MM.1S (cell line): Measurements from ENCODE around the gene FBXL13.

Experiments
- DNase-seq: peaks from one replicate; pipeline ENCODE4 v3.0.0-alpha.2; 2015
- H2AFZ ChIP-seq: fragments of 300-600 bp; sonication (generic); 2 replicates; pipeline ENCODE4 v1.6.0; 2016; ENCODE audit warnings: antibody characterized with exemption, low read length
- H3F3A ChIP-seq: fragments of 300-600 bp; sonication (generic); 2 replicates; pipeline ENCODE4 v1.6.1; 2016; ENCODE audit warnings: mild to moderate bottlenecking, antibody characterized with exemption, low read length, moderate library complexity, mixed read lengths; ENCODE audit not compliant: insufficient read depth
- H3K27ac ChIP-seq: fragments of 300-600 bp; sonication (generic); 2 replicates; pipeline ENCODE4 v1.5.1; 2016; ENCODE audit warnings: mild to moderate bottlenecking, low read length
- H3K27me3 ChIP-seq: fragments of 300-600 bp; sonication (generic); replicated peaks from 2 replicates; pipeline ENCODE4 v1.6.0; 2016; ENCODE audit warnings: low read length; ENCODE audit not compliant: insufficient read depth
- H3K36me3 ChIP-seq: fragments of 300-600 bp; sonication (generic); replicated peaks from 2 replicates; pipeline ENCODE4 v1.6.1; 2016; ENCODE audit warnings: mild to moderate bottlenecking, low read length, mixed read lengths; ENCODE audit not compliant: insufficient read depth
- H3K4me1 ChIP-seq: fragments of 300-600 bp; sonication (generic); 2 replicates; pipeline ENCODE4 v1.6.1; 2016; ENCODE audit warnings: low read length, mixed read lengths
- H3K4me2 ChIP-seq: fragments of 300-600 bp; sonication (generic); 2 replicates; pipeline ENCODE4 v1.6.0; 2016; ENCODE audit warnings: low read depth, low read length
- H3K4me3 ChIP-seq: fragments of 300-600 bp; sonication (generic); 2 replicates; pipeline ENCODE4 v1.5.1; 2016; ENCODE audit warnings: low read length, mixed read lengths
- H3K79me2 ChIP-seq: fragments of 300-600 bp; sonication (generic); 2 replicates; pipeline ENCODE4 v1.6.1; 2016; ENCODE audit warnings: mixed run types, low read length, mixed read lengths
- H3K9ac ChIP-seq: fragments of 300-600 bp; sonication (generic); 2 replicates; pipeline ENCODE4 v1.6.1; 2016; ENCODE audit warnings: low read length, mixed read lengths
- H3K9me2 ChIP-seq: fragments of 300-600 bp; sonication (generic); replicated peaks from 2 replicates; pipeline ENCODE4 v1.6.1; 2016; ENCODE audit warnings: mild to moderate bottlenecking, low read length, mixed read lengths; ENCODE audit not compliant: insufficient read depth
- H3K9me3 ChIP-seq: fragments of 300-600 bp; sonication (generic); replicated peaks from 2 replicates; pipeline ENCODE4 v1.6.1; 2016; ENCODE audit warnings: mild to moderate bottlenecking, low read length, mixed read lengths; ENCODE audit not compliant: insufficient read depth
- H4K20me1 ChIP-seq: fragments of 300-600 bp; sonication (generic); 2 replicates; pipeline ENCODE4 v1.6.1; 2016; ENCODE audit warnings: mild to moderate bottlenecking, low read length, moderate library complexity, mixed read lengths; ENCODE audit not compliant: insufficient read depth
- EZH2 ChIP-seq: fragments of 300-600 bp; sonication (generic); optimal IDR thresholded peaks from 2 replicates; pipeline ENCODE3; 2017; ENCODE audit warnings: low read depth, mild to moderate bottlenecking, antibody characterized with exemption, low read length, mixed read lengths
- EZH2phosphoT487 ChIP-seq: fragments of 300-600 bp; sonication (generic); IDR thresholded peaks from 2 replicates; pipeline ENCODE4 v1.6.1; 2018; ENCODE audit warnings: antibody characterized with exemption, low read length
- TF ChIP-seq, protein P1 (sequence below): fragments of 300-600 bp; sonication (generic); IDR thresholded peaks from 2 replicates; pipeline ENCODE4 v1.5.1; 2016; ENCODE audit warnings: antibody characterized with exemption, low read length, mixed read lengths

Gene FBXL13

DNA sequence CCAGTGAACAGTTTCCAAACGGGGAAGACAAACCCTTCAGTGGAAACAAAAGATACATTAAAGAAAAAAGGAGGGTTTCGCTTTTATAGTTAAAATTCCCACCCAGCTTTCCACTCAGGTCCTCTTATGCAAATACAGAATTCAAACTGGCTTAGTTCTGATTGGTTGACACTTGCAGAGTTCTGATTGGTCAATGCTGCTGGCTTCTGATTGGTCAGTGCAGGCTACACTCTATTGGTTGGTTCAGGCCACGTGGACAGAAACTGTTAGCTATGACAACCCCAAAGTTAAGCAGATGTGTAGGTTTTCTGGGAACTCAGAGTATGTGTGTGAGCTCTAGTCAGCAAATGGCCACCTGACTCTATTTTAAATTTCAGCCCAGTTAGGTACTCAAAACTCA is 80.0 kb downstream of the FBXL13 start:
- no peak for DNase-seq
- H3K9me2 ChIP-seq, result no peaks in the 10 kb centered on the region
- no peak overlapping the region for H3K27ac ChIP-seq
- H3K79me2 ChIP-seq, result no peaks in the 10 kb centered on the region
- TF ChIP-seq EZH2 (no peak), EZH2phosphoT487 (no peak)
- TF ChIP-seq, protein P1, sequence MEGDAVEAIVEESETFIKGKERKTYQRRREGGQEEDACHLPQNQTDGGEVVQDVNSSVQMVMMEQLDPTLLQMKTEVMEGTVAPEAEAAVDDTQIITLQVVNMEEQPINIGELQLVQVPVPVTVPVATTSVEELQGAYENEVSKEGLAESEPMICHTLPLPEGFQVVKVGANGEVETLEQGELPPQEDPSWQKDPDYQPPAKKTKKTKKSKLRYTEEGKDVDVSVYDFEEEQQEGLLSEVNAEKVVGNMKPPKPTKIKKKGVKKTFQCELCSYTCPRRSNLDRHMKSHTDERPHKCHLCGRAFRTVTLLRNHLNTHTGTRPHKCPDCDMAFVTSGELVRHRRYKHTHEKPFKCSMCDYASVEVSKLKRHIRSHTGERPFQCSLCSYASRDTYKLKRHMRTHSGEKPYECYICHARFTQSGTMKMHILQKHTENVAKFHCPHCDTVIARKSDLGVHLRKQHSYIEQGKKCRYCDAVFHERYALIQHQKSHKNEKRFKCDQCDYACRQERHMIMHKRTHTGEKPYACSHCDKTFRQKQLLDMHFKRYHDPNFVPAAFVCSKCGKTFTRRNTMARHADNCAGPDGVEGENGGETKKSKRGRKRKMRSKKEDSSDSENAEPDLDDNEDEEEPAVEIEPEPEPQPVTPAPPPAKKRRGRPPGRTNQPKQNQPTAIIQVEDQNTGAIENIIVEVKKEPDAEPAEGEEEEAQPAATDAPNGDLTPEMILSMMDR, result no peak
- no peaks in the 10 kb centered on the region for H3K36me3 ChIP-seq
- no peak overlapping the region for H2AFZ ChIP-seq
- H3K4me2 ChIP-seq, result no peak overlapping the region
- no peak overlapping the region for H3K4me3 ChIP-seq
- no peaks in the 10 kb centered on the region for H3K9me3 ChIP-seq
- no peaks in the 10 kb centered on the region for H3K27me3 ChIP-seq
- H4K20me1 ChIP-seq, result no peaks in the 10 kb centered on the region
- H3K4me1 ChIP-seq, result no peaks in the 10 kb centered on the region
- H3K9ac ChIP-seq, result no peak overlapping the region
- no peaks in the 10 kb centered on the region for H3F3A ChIP-seq

DNA sequence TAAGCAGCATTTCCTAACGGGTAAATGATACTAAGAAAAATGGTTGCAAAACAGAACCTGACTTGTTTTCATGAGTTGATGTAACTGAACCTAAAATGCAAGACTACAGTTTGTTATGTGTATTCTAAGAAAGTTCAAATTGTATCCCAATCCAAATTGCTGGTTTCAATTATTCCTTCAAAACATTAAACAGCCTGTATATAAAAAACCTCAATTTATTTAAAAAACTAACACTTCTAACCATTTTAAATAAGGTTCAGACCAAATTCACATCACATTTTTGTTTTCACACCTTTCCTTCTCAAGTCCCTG is 80.9 kb downstream of the FBXL13 start:
- Histone ChIP-seq H3K9ac (no peak overlapping the region), H3K4me3 (no peak overlapping the region), H3K79me2 (no peaks in the 10 kb centered on the region), H3F3A (no peaks in the 10 kb centered on the region), H3K4me1 (no peaks in the 10 kb centered on the region), H4K20me1 (no peaks in the 10 kb centered on the region), H3K27ac (no peak overlapping the region), H3K9me2 (no peaks in the 10 kb centered on the region), H3K4me2 (no peak overlapping the region), H2AFZ (no peak overlapping the region), H3K9me3 (no peaks in the 10 kb centered on the region), H3K27me3 (no peaks in the 10 kb centered on the region), H3K36me3 (no peaks in the 10 kb centered on the region)
- no peak for DNase-seq
- no peak for TF ChIP-seq EZH2
- TF ChIP-seq, protein P1, result no peak
- no peak for TF ChIP-seq EZH2phosphoT487

DNA sequence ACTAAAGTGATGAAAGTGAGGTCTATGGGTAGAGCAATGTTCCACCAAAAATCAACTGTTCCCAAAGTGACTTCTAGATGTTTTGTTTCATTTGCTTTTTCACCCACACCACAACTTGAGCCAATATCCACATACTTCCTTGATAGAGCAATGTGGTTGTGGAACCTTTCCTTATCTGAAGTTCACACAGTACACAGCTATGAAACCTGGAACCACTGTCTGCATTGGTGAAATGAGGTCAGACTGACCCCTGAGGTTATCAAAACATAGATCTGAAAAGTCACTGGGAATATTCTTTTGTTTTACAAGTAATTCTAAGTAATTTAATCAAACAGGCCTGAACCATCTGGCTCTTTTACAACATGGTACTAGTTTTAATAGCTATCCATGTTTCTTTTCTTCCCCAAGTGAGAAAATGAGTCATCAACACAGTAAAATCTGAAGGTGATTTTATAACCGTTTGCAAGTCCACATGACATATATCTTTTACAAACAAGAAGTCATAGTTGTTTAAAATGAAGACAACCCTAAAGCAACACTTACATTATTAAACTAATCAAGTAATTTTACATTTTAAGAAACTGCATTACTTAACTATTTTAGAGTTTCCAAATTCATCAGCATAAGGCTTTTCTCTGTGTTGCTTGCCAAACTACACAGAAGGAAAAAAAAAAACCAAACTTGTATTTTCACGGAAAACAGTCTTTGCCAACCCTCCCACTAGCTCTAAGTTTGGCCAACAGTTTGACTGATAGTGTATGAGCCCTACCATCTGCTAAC is 81.5 kb downstream of the FBXL13 start:
- no peaks in the 10 kb centered on the region for H3K36me3 ChIP-seq
- no peaks in the 10 kb centered on the region for H3K9me3 ChIP-seq
- H3K79me2 ChIP-seq, result no peaks in the 10 kb centered on the region
- H3F3A ChIP-seq, result no peaks in the 10 kb centered on the region
- H4K20me1 ChIP-seq, result no peaks in the 10 kb centered on the region
- TF ChIP-seq, protein P1, result no peak
- no peak for TF ChIP-seq EZH2
- TF ChIP-seq EZH2phosphoT487, result no peak
- no peaks in the 10 kb centered on the region for H3K4me1 ChIP-seq
- no peak overlapping the region for H3K9ac ChIP-seq
- H3K4me3 ChIP-seq, result no peak overlapping the region
- no peak for DNase-seq
- H3K27me3 ChIP-seq, result no peaks in the 10 kb centered on the region
- no peak overlapping the region for H3K4me2 ChIP-seq
- no peaks in the 10 kb centered on the region for H3K9me2 ChIP-seq
- H3K27ac ChIP-seq, result no peak overlapping the region
- H2AFZ ChIP-seq, result no peak overlapping the region
